DMS53 treated with DMSO at 0.1 percent for 48 hours (cell line): ENCODE measurements around the gene ZFAND2B.
"Not testable (repeated sequence)": the region's sequence is repeated elsewhere in the genome, so short reads cannot be mapped to it uniquely, and the experiment has no call there.

Experiments used
- DNase-seq: peaks from one replicate; lab custom pipeline; 2025; ENCODE audit not compliant: unreplicated experiment; lab: John Stamatoyannopoulos, UW

The ZFAND2B gene

DNA sequence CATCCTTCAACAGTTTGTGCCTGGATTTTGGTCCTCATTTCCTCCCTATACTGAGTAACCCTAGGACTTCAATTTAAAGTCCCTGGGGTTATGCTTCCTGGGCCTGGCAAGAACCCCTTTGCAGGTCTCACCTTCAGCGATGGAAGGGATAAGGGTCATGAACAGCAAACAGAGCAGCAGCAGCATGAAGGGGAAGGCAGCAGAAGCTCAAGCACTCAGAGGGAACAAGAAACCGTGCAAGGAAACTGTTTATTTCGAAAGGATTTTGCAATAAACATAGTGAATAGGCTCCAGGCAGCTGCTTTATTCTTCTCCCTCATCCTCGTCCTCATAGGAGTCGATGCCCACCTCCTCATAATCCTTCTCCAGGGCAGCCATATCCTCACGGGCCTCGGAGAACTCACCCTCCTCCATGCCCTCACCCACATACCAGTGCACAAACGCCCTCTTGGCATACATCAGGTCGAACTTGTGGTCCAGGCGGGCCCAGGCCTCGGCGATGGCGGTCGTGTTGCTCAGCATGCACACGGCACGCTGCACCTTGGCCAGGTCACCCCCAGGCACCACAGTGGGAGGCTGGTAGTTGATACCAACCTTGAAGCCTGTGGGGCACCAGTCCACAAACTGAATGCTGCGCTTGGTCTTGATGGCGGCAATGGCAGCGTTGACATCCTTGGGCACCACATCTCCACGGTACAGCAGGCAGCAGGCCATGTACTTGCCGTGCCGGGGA is 43.6 kb downstream of the ZFAND2B start:
- peak; percentile 9 for DNase-seq

DNA sequence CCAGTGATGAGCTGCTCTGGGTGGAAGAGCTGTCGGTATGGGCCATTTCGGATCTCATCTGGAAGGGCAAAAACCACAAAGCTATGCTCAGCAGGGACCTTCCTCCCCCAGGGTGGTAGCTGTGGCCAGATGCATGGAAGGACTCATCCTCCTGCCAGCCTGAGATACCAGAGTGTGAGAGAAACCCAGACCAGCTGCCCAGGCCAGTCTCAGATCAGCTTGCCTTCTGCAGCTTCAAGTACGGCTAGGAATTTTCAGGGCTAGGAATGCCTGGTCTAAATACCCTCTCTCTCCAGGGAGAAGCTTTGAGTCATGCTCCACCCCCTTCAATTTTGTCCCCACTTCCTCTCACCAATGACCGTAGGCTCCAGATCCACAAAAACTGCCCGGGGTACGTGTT is 45.1 kb downstream of the ZFAND2B start:
- DNase-seq, result no peak

DNA sequence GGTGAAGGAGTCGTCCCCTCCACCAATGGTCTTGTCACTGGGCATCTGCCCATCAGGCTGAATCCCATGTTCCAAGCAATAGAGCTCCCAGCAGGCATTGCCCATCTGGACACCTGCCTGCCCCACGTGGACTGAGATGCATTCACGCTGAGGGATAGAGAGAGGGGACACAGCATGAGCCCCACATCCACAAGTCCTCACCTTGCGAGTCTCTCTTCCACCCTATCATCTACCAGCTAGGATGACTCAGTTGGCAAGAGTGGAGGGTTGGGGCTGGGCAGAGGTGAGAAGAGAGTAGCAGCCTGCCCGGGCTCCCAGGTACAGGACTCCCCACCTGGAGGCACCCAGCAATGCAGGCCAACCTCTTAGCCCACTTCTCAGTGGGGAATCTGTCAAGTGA is 45.5 kb downstream of the ZFAND2B start:
- no peak for DNase-seq

DNA sequence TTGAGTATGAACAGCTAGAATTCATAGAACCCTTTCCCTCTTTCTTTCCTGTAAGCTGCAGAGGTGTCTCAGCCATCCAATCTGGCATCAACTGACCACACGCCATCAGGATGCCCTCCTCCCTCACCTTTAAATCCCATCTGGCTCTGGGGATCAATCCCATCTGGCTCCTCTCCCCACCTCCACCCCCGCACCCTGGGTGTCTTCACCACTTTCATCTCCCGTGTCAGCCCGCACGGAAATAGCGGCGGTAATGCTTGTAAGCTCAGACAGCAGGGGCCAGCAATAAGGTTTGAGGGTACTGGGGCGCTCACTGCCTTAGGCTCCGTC is 46.0 kb downstream of the ZFAND2B start:
- DNase-seq, result no peak

DNA sequence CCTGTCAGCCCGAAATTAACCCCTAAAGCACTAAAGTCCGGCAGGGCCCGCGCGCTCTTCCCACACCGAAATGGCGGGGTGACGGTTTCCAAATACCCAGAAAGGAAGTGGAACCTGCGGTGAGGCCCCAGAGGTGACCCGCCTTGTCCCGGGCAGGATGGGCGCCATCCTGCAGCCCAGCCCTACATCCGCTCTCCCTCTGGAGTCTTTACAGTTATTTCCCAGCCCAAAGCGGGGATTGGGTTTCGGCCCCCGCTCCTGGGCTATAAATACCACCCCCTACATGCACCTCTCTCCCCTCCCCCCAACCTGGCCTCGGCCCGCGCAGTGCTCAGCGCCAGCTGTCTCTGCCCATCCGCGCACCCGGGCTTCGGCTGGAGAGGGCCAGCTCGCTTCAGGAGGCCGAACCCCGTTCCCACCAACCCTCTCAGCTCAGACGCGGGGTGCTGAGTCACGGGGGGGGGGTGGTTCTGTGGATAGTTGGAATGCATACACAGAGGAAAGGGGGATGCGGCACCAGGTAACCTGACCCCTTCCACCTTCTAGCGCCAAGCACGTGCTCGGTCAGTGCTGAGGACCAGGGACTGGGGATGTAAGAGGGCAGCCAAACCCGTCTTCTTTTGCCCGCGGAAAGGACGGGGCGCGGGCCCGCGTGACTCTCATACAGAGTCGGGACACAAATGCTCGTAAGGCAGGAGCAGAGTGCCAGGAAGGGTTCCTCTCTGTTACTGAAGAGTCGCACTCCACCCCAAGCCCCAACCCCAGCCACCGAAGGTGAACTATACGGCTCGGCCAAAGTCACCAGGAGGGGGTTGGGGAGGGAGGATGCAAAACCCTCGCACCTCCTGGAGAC is 46.5 kb downstream of the ZFAND2B start, which contains the start of gene TUBA4B:
Gene TUBA4B, plus strand, starts transcription at position 344 of the 853 bp plus-strand sequence. Its CDS starts 165 bp downstream, at position 509.
- peak; percentile 10 for DNase-seq

DNA sequence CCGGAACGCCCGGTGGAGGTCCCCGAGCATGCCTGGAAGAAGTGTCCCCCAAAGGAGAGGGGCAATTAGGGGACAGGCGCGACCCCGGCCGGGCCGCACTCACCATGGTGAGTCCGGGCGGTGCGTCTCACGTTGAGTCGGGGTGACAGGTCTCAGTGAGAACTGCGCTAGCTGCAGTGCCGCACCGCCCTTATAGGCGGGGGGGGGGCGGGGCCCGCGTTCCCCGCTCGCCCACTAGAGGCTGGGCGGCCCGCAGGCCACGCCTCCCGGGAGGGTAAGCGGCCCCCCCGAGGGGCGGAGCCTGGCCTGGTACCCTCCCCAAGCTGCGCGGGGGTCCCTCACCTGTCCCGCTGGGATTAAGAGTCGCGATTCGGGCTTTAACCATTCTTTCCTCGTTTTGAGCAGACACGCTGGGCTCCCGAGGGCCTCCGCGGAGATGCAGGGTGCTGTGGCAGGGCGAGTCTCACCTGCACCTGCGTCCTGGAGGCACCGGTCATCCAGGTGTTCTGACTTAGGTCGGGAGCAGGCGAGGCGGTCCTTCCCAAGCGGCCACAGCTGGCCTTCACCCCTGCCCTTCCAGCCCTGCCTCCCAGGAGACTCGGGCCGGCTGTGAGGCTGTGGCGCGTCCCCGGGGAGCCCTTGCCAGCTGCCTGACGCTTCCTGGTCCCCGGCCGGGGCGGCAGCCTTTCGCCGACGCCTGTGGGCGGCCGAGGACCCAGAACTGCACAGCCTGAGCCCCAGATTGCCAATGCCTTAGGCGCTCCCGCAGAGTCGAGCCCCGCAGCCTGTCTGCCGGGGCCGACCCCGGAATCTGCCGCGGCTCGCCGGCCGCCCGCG is 47.4 kb downstream of the ZFAND2B start, which contains the start of gene TUBA4A:
Gene TUBA4A, minus strand, starts transcription at position 166 of the 837 bp plus-strand sequence. Its CDS starts 60 bp downstream, at position 106.
- peak; percentile 69 for DNase-seq

DNA sequence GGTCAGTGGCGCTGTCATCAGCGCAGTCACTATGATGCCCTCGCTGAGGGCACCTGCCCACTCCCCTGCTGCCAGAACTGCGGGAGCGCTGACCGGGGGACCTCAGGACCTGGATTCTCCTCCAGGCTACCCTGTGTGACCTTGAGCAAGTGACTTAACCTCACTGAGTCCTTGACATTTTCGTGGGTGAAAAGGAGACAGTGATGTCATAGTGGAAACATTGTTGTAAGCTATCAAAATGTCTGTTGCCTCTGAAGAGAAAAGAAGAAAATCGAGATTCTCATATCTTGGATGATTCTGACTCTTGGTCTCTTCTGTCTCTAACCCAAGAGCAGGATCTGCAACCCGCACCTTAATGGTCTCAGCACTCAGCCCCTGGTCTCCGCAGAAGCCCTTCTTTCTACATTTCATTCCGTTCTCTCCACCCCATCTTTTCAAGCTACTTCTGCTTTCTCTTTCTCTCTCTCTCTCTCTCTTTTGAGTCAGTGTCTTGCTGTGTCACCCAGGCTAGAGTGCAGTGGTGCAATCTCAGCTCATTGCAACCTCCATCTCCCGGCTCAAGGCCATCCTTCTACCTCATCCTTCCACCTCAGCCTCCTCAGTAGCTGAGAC is 48.1 kb downstream of the ZFAND2B start:
- no peak for DNase-seq

DNA sequence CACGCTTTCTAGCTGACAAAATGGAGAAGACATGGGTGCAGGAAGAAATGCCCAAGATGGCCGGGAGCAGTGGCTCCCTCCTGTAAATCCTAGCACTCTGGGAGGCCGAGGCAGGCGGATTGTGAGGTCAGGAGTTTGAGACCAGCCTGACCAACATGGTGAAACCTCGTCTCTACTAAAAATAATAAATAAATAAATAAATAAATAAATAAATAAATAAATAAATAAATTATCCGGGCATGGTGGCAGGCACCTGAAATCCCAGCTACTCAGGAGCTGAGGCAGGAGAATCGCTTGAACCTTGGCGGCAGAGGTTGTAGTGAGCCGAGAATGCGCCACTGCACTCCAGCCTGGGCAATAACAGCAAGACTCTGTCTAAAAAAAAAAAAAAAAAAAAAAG is 52.4 kb downstream of the ZFAND2B start:
- DNase-seq, result not testable (repeated sequence)
